Upper lobe of right lung (tissue), 1 donor: ENCODE results near the gene ELMOD3. TPM values are rescaled to one million over a fixed set of nuclear protein-coding genes. Genes with fewer than 3 reads are reported as not detected.

Source experiments
- ATAC-seq: fragments of 200-7000 bp; cut with Tn5 transposase; one replicate; pipeline ENCODE4 v1.9.1; 2020; ENCODE audit warnings: mild to moderate bottlenecking, moderate library complexity
- DNase-seq: peaks from one replicate; pipeline ENCODE4 v3.0.0-alpha.2; 2020
- H3K27ac ChIP-seq: fragments of 200-600 bp; one replicate; pipeline ENCODE4 v1.8.0; 2022
- H3K27me3 ChIP-seq: fragments of 200-600 bp; one replicate; pipeline ENCODE4 v1.8.0; 2022; ENCODE audit warnings: mild to moderate bottlenecking
- H3K36me3 ChIP-seq: fragments of 200-600 bp; one replicate; pipeline ENCODE4 v1.8.0; 2022
- H3K4me1 ChIP-seq: fragments of 200-600 bp; one replicate; pipeline ENCODE4 v1.8.0; 2022
- H3K4me3 ChIP-seq: fragments of 200-600 bp; one replicate; pipeline ENCODE4 v1.8.0; 2022; ENCODE audit warnings: mild to moderate bottlenecking
- H3K9me3 ChIP-seq: fragments of 200-600 bp; one replicate; pipeline ENCODE4 v1.8.0; 2022
- intact Hi-C: fragments of 100-400 bp; cut with DNase I; formaldehyde crosslinking; loops from one replicate; pipeline ENCODE4 v1.11.0; 2022
- long read RNA-seq: library from polyadenylated mRNA; unstranded; transcript quantifications from one replicate; pipeline ENCODE4 v2.0.0, GENCODE V29; 2021
- total RNA-seq: library from RNA; stranded (reverse); fragmentation: NEBNext Ultra II Directional; extraction: Animal tissue kit (Norgen Biotek cat#: 25700); gene quantifications from one replicate; pipeline ENCODE4 v1.2.1, GENCODE V29; 2021
- TF ChIP-seq, protein P1 (sequence below): fragments of 200-600 bp; IDR thresholded peaks from one replicate; pipeline ENCODE4 v1.8.0; 2022; ENCODE audit warnings: antibody characterized with exemption
- donor health status: DM: no; HTN: yes; CAD: no; lungs with severe emphysema.

The ELMOD3 gene
- total RNA-seq = 22.0 TPM
- long read RNA-seq, partial matches to known transcripts = 6 of 55 reads
- long read RNA-seq, other reads (novel, unspliced or antisense) = 40 of 55 reads

DNA sequence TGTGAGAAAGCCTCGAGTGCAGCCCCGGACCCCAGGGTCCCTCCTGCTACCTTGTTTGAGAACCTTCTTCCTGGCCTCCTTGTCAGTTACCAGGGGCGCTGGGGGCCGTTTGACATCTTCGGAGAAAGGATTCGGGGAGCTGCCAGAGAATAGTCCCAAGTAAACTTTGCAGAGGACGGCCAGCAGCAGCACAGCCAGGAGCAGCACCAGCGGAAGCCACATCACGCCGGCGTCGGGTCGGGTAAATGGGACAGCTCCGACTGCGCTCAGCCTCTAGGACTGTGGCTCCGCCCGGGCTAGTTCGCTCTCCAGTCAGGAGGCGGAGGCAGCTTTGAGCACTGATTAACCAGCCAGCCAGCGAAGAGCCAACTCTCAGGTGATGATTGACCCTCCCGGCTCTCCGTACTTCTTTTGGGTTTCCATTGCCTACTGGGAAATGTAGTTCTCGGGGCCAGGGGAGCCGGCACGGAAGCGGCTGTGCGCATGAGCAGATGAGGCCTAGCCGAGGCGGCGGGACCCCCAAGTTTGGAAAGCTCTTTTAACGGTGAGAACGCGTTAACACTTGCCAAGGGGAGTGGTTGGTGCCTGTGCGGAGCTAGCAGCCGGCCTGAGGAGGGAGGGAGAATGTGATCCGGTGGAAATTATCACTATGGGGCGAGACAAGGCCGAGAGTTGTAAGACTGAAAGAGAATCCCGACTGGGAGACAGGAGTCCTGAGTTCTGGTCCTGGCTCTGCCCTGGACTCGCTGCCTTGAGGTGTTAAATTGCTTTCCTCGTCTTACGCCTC lies at the start of gene ELMOD3, which contains the start of gene RETSAT:
Gene ELMOD3, plus strand, starts transcription at position 484 of the 787 bp plus-strand sequence. CDS start 2,430 bp downstream, outside the sequence.
Gene RETSAT, minus strand, starts transcription at position 243 of the 787 bp plus-strand sequence. Its CDS starts 21 bp downstream, at position 222.
- Histone ChIP-seq H3K27me3 (no peaks in the 10 kb centered on the region), H3K9me3 (no peaks in the 10 kb centered on the region), H3K4me1 (peaks cover 26% of the 10 kb centered on the region), H3K4me3 (peak within 1 kb of the TSS; percentile 87), H3K27ac (peak within 1 kb of the TSS; percentile 94), H3K36me3 (peaks cover 39% of the 10 kb centered on the region)
- DNase-seq (peak; percentile 97), ATAC-seq (peak; percentile 98)
- TF ChIP-seq, protein P1, sequence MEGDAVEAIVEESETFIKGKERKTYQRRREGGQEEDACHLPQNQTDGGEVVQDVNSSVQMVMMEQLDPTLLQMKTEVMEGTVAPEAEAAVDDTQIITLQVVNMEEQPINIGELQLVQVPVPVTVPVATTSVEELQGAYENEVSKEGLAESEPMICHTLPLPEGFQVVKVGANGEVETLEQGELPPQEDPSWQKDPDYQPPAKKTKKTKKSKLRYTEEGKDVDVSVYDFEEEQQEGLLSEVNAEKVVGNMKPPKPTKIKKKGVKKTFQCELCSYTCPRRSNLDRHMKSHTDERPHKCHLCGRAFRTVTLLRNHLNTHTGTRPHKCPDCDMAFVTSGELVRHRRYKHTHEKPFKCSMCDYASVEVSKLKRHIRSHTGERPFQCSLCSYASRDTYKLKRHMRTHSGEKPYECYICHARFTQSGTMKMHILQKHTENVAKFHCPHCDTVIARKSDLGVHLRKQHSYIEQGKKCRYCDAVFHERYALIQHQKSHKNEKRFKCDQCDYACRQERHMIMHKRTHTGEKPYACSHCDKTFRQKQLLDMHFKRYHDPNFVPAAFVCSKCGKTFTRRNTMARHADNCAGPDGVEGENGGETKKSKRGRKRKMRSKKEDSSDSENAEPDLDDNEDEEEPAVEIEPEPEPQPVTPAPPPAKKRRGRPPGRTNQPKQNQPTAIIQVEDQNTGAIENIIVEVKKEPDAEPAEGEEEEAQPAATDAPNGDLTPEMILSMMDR = no peak
- intact Hi-C loops = no loop called here

DNA sequence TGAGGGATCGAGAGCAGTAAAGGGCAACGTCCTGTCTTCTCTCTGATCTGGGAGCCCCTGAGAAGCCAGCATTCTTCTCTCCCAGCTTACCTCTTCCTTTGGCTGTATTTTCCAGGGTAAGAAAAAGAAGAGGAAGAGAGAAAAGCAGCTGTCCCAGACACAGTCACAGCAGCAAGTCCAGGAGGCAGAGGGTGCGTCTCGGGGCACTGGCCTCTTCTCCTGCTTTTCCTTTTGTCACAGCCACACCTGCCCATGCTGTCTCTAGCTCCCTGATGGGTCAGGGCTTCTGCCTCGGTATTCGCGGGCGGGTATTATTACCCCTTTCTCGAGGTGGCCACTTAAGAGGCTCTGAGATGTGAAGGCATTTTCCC lies 47.1 kb upstream of the ELMOD3 start:
- no peak overlapping the region for H3K4me3 ChIP-seq
- no peak for DNase-seq
- no peaks in the 10 kb centered on the region for H3K27me3 ChIP-seq
- H3K27ac ChIP-seq = peak overlapping the region; percentile 33
- TF ChIP-seq, protein P1 = no peak
- intact Hi-C loops = no loop called here
- ATAC-seq = no peak
- peaks cover 15% of the 10 kb centered on the region for H3K4me1 ChIP-seq
- peaks cover 30% of the 10 kb centered on the region for H3K36me3 ChIP-seq
- H3K9me3 ChIP-seq = no peaks in the 10 kb centered on the region

- TF ChIP-seq, protein P1 = no peak
- Histone ChIP-seq H3K27ac (no peak overlapping the region), H3K27me3 (no peaks in the 10 kb centered on the region), H3K9me3 (no peaks in the 10 kb centered on the region), H3K36me3 (peaks cover 30% of the 10 kb centered on the region), H3K4me1 (peaks cover 15% of the 10 kb centered on the region), H3K4me3 (no peak overlapping the region)
- ATAC-seq = no peak
- intact Hi-C loops = no loop called here
- no peak for DNase-seq
These were observed 46.4 kb upstream of the ELMOD3 start for GRCh38 chr2:85308201-85308600.

- H3K27ac ChIP-seq = peak overlapping the region; percentile 31
- DNase-seq = peak; percentile 75
These were observed 45.5 kb upstream of the ELMOD3 start for GRCh38 chr2:85308896-85309555.

GRCh38 chr2:85309699-85310321 lies 44.8 kb upstream of the ELMOD3 start:
- ATAC-seq (peak; percentile 13), DNase-seq (no peak)
- H3K4me1 ChIP-seq = peaks cover 15% of the 10 kb centered on the region
- H3K4me3 ChIP-seq = no peak overlapping the region
- H3K27me3 ChIP-seq = no peaks in the 10 kb centered on the region
- intact Hi-C loops = no loop called here
- peak overlapping the region; percentile 31 for H3K27ac ChIP-seq
- no peaks in the 10 kb centered on the region for H3K9me3 ChIP-seq
- peaks cover 33% of the 10 kb centered on the region for H3K36me3 ChIP-seq
- TF ChIP-seq, protein P1 = no peak

More at GRCh38 chr2:85308896-85309555, 45.5 kb upstream of the ELMOD3 start:
- peaks cover 30% of the 10 kb centered on the region for H3K36me3 ChIP-seq
- H3K9me3 ChIP-seq = no peaks in the 10 kb centered on the region
- peaks cover 15% of the 10 kb centered on the region for H3K4me1 ChIP-seq
- intact Hi-C loops = no loop called here
- no peak overlapping the region for H3K4me3 ChIP-seq
- peak; percentile 49 for ATAC-seq
- H3K27me3 ChIP-seq = no peaks in the 10 kb centered on the region
- TF ChIP-seq, protein P1 = no peak
